Epithelial cell of proximal tubule (primary cell): Measurements from ENCODE around the gene OSBP2. TPM values are rescaled to one million over a fixed set of nuclear protein-coding genes. Genes with fewer than 3 reads are reported as not detected.

Experiments used
- DNase-seq: peaks from one replicate; pipeline ENCODE4 v3.0.0-alpha.2; 2011; ENCODE audit warnings: low read depth
- H3K4me3 ChIP-seq: 2 replicates; pipeline ENCODE4 v1.5.1; 2011; ENCODE audit warnings: low read depth, mild to moderate bottlenecking, low read length
- CTCF ChIP-seq: conservative IDR thresholded peaks from 2 replicates; pipeline ENCODE4 v1.5.1; 2012; ENCODE audit warnings: low read depth, mild to moderate bottlenecking, low read length
- total RNA-seq: library from RNA; depleted of rRNA; stranded (reverse); fragments of >200 nt; gene quantifications from 2 replicates; pipeline ENCODE4 v1.2.3, GENCODE V29; 2015

OSBP2 gene
- total RNA-seq, 1 donor from 2014 or later = 1.3 TPM

GRCh38 chr22:30875481-30876215 is 181.0 kb downstream of the OSBP2 start:
- H3K4me3 ChIP-seq = no peak overlapping the region
- no peak for TF ChIP-seq CTCF
- DNase-seq = no peak

GRCh38 chr22:30876221-30876751 is 181.6 kb downstream of the OSBP2 start:
- no peak for DNase-seq
- H3K4me3 ChIP-seq = no peak overlapping the region
- TF ChIP-seq CTCF = no peak

GRCh38 chr22:30876915-30877553 is 182.4 kb downstream of the OSBP2 start:
- no peak for DNase-seq
- H3K4me3 ChIP-seq = no peak overlapping the region
- TF ChIP-seq CTCF = no peak

GRCh38 chr22:30877662-30878515 is 183.2 kb downstream of the OSBP2 start:
- TF ChIP-seq CTCF = no peak

GRCh38 chr22:30878516-30879414 is 184.1 kb downstream of the OSBP2 start:
- DNase-seq = no peak
- no peak for TF ChIP-seq CTCF
- no peak overlapping the region for H3K4me3 ChIP-seq

More at GRCh38 chr22:30877662-30878515, 183.2 kb downstream of the OSBP2 start:
- DNase-seq = no peak
- no peak overlapping the region for H3K4me3 ChIP-seq

- no peak for DNase-seq
- TF ChIP-seq CTCF = no peak
- H3K4me3 ChIP-seq = no peak overlapping the region
These were observed 184.7 kb downstream of the OSBP2 start for GRCh38 chr22:30879415-30879797.
